Left lung (tissue), 10 donors: ENCODE measurements around the gene HAND1. TPM values are rescaled to one million over a fixed set of nuclear protein-coding genes. Genes with fewer than 3 reads are reported as not detected.

Source experiments
- ATAC-seq: fragments of 200-7000 bp; cut with Tn5 transposase; one replicate; pipeline ENCODE4 v1.9.1; 2020; ENCODE audit warnings: moderate library complexity
- DNase-seq, 4 donors: peaks; one replicate each; pipeline ENCODE4 v3.0.0-alpha.2; 2013 to 2020
- H3K27ac ChIP-seq, 2 donors: fragments of 200-600 bp; sonication (generic) in 1 of 2; one replicate each; pipeline versions ENCODE4 v1.5.0 to v1.8.0; 2020 to 2021
- H3K27me3 ChIP-seq, 2 donors: fragments of 200-600 bp; sonication (generic) in 1 of 2; one replicate each; pipeline versions ENCODE4 v1.5.0 to v1.8.0; 2020 to 2021
- H3K36me3 ChIP-seq, 2 donors: fragments of 200-600 bp; sonication (generic) in 1 of 2; one replicate each; pipeline versions ENCODE4 v1.5.0 to v1.8.0; 2020 to 2021
- H3K4me1 ChIP-seq, 2 donors: fragments of 200-600 bp; one replicate each; pipeline ENCODE4 v1.8.0; 2021
- H3K4me3 ChIP-seq, 2 donors: fragments of 200-600 bp; sonication (generic) in 1 of 2; one replicate each; pipeline versions ENCODE4 v1.5.0 to v1.8.0; 2020 to 2021; ENCODE audit warnings: mild to moderate bottlenecking in 1 of 2
- H3K9me3 ChIP-seq, 2 donors: fragments of 200-600 bp; sonication (generic) in 1 of 2; one replicate each; pipeline versions ENCODE4 v1.5.0 to v1.8.0; 2020 to 2021
- intact Hi-C, 2 donors: fragments of 100-400 bp; cut with DNase I; formaldehyde crosslinking; loops; one replicate each; pipeline versions ENCODE4 v1.11.2 to v1.14.2; 2022
- polyA plus RNA-seq, 6 donors: library from polyadenylated mRNA; unstranded; fragments of 120-200 nt; gene quantifications; one replicate each; pipeline ENCODE4 v1.2.1, GENCODE V29; 2013; ENCODE audit not compliant: insufficient read length in 6 of 6
- total RNA-seq, 2 donors: library from RNA; stranded (reverse); fragmentation: NEBNext Ultra II Directional; extraction: Animal tissue kit (Norgen Biotek cat#: 25700); gene quantifications; one replicate each; pipeline ENCODE4 v1.2.1, GENCODE V29; 2021
- TF ChIP-seq, protein P1 (sequence below), 2 donors: fragments of 200-600 bp; sonication (generic) in 1 of 2; IDR thresholded peaks; one replicate each; pipeline versions ENCODE4 v1.5.0 to v1.8.0; 2021; ENCODE audit warnings: antibody characterized with exemption in 2 of 2
- donor health status: DM: no; HTN: yes; CAD: no.
- donor health status: DM: no; HTN: no; CAD: no.

The HAND1 gene
- total and polyA plus RNA-seq, 8 donors: not detected

DNA sequence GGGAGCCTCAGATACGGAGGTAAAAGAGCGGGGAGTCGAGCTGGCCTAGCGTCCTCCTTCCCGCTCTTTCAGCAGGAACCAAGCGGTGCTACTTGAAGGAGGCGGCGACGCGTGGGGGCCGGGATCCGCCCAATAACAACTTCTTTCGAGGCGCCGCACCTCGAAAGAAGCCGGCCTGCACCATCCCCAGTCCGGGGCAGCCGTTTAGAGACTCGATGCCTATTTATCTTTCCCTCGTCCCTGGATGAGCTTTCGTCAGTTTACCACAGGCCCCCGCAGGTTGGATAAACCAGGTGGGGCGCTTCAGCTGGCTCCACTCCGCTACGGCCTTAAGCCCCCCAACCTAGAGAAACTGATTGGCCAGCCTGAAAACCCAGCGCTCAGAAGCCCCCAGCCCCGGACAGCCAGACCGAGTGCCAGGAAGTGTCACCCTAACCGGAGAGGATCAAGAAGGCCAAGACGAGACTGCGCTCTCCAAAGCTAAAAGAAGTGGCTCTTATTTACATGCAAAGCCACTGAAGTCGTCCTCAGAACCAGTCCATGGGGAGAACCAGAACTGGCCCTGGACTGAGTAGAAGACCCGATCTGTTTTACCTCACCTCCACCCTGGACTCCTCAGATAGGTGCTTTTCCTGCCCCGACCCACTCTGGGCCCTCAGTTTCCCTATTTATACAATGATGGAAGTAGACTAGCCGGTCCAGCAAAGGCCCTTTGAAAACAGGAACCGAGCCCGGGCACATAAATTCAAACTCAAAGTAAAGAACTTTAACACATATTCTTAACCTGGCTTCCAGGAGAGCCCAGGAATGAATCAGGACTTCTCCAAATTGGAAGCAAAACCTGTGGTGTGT is 1.4 kb downstream of the HAND1 start:
- peaks cover 18 to 37% of the 10 kb centered on the region in 2 donors for H3K4me1 ChIP-seq
- no peak for DNase-seq
- no peak overlapping the region for H3K27ac ChIP-seq
- H3K4me3 ChIP-seq: no peak overlapping the region
- TF ChIP-seq, protein P1, sequence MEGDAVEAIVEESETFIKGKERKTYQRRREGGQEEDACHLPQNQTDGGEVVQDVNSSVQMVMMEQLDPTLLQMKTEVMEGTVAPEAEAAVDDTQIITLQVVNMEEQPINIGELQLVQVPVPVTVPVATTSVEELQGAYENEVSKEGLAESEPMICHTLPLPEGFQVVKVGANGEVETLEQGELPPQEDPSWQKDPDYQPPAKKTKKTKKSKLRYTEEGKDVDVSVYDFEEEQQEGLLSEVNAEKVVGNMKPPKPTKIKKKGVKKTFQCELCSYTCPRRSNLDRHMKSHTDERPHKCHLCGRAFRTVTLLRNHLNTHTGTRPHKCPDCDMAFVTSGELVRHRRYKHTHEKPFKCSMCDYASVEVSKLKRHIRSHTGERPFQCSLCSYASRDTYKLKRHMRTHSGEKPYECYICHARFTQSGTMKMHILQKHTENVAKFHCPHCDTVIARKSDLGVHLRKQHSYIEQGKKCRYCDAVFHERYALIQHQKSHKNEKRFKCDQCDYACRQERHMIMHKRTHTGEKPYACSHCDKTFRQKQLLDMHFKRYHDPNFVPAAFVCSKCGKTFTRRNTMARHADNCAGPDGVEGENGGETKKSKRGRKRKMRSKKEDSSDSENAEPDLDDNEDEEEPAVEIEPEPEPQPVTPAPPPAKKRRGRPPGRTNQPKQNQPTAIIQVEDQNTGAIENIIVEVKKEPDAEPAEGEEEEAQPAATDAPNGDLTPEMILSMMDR (IDR thresholded peaks at IDR 0.05): no peak
- no peaks in the 10 kb centered on the region for H3K9me3 ChIP-seq
- H3K27me3 ChIP-seq: peaks cover 100% of the 10 kb centered on the region in 2 donors
- H3K36me3 ChIP-seq: no peaks in the 10 kb centered on the region
- no peak for ATAC-seq
- intact Hi-C loops: no loop called here

DNA sequence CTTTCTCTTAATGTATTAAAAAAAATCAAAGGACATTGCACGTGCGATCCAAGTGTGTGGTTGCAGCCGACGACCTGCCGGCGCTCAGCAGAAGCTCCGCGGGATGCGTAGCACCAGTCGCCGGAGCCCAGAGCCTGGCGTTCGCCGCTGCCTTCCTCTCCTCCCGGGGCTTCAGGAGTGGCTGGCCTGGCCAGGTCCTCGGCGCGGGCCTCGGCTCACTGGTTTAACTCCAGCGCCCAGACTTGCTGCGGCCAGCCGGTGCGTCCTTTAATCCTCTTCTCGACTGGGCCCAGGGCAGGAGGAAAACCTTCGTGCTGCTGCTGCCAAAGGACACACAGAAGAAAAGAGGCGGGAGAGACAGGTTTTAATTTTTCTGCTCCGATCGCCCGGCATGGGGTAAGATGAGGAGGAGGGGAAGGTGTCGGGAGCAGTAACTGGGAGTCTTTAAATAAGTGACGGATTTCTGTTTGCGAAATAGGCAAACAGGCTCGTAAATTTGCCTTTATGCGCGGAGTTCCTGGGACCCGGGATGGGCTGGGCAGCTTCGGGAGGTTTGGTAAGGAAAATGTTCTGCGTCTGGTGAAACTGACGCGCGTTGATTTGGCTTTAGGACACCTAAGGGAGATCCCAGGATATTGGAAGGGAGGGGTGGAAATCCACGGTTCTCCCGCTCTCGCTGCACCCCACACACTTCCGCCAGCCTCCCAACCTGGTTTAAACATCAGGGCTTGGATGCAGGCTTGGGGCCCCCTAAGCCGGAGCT is 2.3 kb downstream of the HAND1 start:
- intact Hi-C loops: no loop called here
- TF ChIP-seq, protein P1 (IDR thresholded peaks at IDR 0.05): no peak

DNA sequence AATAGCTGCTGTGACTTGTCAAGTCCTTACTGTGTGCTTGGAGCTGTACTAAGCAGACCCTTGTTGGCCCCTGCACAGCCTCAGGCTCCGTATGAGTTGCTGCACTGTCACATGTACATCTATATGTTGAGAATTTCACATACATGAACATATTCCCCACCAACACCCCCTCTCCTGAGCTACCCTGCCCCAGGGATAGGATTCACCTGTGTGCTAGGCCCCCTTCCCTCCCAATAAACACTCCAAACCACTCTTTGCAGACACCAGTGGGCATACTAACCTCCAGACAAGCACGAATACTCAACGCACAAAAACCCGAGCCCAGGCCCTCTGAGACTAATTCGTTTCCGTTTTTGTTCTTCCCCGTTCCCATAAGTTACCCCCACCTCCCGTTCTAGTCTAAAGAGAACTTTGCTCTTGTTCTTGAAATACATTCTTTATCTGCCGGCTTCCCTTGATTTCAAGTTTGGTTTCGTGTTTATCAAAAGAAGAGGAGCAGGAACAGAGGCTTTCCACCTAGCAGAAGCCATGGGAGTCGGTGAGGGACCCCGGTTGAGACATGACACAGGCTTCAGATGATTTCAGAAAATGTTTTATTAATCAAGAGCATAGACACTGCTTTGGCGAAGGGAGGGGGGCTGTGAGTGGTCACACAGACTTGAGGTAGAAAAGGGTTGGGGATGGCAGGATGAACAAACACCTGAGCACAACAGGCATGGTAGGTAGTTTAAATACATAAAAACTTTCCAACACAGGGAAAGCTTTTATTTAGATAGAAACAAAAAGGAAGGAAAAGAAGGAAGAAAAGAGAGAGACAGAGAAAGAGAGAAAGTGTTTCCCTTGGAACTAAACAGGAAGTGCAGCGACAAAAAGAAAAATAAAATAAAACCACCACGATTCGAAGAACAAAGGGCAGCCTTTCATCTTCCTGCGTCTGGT is 3.4 kb downstream of the HAND1 start:
- Histone ChIP-seq H3K27me3 (peaks cover 98 to 100% of the 10 kb centered on the region in 2 donors), H3K4me3 (no peak overlapping the region), H3K4me1 (peaks cover 18 to 37% of the 10 kb centered on the region in 2 donors), H3K27ac (no peak overlapping the region), H3K9me3 (no peaks in the 10 kb centered on the region), H3K36me3 (no peaks in the 10 kb centered on the region)
- ATAC-seq (no peak), DNase-seq (no peak)
- intact Hi-C loops: no loop called here
- TF ChIP-seq, protein P1 (IDR thresholded peaks at IDR 0.05): no peak

More for the DNA sequence above, 2.3 kb downstream of the HAND1 start:
- H3K9me3 ChIP-seq: no peaks in the 10 kb centered on the region
- H3K4me3 ChIP-seq: no peak overlapping the region
- peaks cover 100% of the 10 kb centered on the region in 2 donors for H3K27me3 ChIP-seq
- H3K27ac ChIP-seq: no peak overlapping the region
- ATAC-seq (no peak), DNase-seq (no peak)
- H3K4me1 ChIP-seq: peaks cover 18 to 37% of the 10 kb centered on the region in 2 donors
- H3K36me3 ChIP-seq: no peaks in the 10 kb centered on the region

DNA sequence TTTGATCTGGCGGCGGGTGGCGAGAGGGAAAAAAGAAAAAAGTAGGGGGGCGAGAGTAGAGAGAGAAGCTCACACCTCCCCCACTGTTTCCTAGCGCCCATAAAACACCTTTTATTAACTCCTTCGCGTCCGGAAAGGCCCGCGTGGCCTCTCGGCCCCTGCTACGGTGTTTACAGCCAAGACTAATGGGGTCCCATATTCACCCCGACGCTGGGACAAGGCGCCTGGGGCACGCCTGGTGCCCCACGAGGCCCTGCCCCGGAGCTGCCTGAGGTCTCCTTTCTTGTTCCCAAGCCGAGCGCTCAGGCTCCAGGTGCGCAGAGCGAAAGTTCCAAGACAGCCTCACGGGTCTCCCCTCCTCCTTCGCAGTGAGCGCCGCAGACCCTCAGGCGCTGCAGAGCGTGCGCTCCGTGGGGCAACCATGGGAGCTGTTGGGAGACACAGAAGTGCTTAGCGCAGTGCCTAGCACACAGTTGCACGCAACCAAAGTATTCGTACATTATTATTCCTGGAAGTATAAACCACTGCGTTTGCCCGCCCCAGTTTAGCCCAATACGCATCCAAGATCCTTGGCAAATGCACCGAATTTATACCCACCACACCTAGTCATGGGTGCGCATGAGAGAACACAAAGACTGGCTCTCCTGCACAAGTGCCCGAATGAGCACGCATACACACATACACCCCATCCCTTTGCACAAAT is 4.3 kb downstream of the HAND1 start:
- H3K9me3 ChIP-seq: no peaks in the 10 kb centered on the region
- H3K27ac ChIP-seq: no peak overlapping the region
- H3K4me3 ChIP-seq: no peak overlapping the region
- intact Hi-C loops: no loop called here
- TF ChIP-seq, protein P1 (IDR thresholded peaks at IDR 0.05): no peak
- no peaks in the 10 kb centered on the region for H3K36me3 ChIP-seq
- peaks cover 18 to 30% of the 10 kb centered on the region in 2 donors for H3K4me1 ChIP-seq
- peaks cover 96 to 100% of the 10 kb centered on the region in 2 donors for H3K27me3 ChIP-seq
- DNase-seq: no peak
- ATAC-seq: no peak
